GM11168 (cell line): Measurements from ENCODE around the gene OR12D2.
"Not testable (repeated sequence)": the region's sequence is repeated elsewhere in the genome, so short reads cannot be mapped to it uniquely, and the experiment has no call there.

ENCODE experiments used
- in situ Hi-C: fragments of 300-500 bp; cut with MboI; formaldehyde crosslinking; loops from one replicate; pipeline ENCODE4 v1.12.0; 2022; ENCODE audit warnings: low sequenced_read_pairs; ENCODE audit not compliant: unreplicated experiment

The OR12D2 gene

GRCh38 chr6:29395331-29395730 is at the start of gene OR12D2:
TSS of gene OR12D2 (plus strand) at chr6:29395631. CDS start at chr6:29396700, 1,069 bp downstream.
- in situ Hi-C loops, result no loop called here

- in situ Hi-C loops, result not testable (repeated sequence)
These were observed 46.1 kb upstream of the OR12D2 start for GRCh38 chr6:29349348-29349747.

GRCh38 chr6:29354980-29355379 is 40.5 kb upstream of the OR12D2 start:
- in situ Hi-C loops, result no loop called here

- in situ Hi-C loops, result no loop called here
These were observed 39.8 kb upstream of the OR12D2 start for GRCh38 chr6:29355603-29356002.

- in situ Hi-C loops, result no loop called here
These were observed 26.7 kb upstream of the OR12D2 start, which contains the start of gene OR5V1 for GRCh38 chr6:29368765-29369164. TSS of gene OR5V1 (minus strand) at chr6:29368865. CDS start at chr6:29356195, 12,670 bp downstream.

GRCh38 chr6:29375191-29375590 is 20.2 kb upstream of the OR12D2 start, which contains the start of gene OR12D3:
TSS of gene OR12D3 (minus strand) at chr6:29375291. CDS start at chr6:29375287, 4 bp downstream.
- in situ Hi-C loops, result no loop called here

- in situ Hi-C loops, result no loop called here
These were observed 19.4 kb upstream of the OR12D2 start for GRCh38 chr6:29376003-29376402.

GRCh38 chr6:29388533-29388932 is 6.9 kb upstream of the OR12D2 start:
- in situ Hi-C loops, result no loop called here

GRCh38 chr6:29399525-29399924 is 4.1 kb downstream of the OR12D2 start:
- in situ Hi-C loops, result no loop called here

- in situ Hi-C loops, result no loop called here
These were observed 8.4 kb downstream of the OR12D2 start for GRCh38 chr6:29403801-29404200.

- in situ Hi-C loops, result no loop called here
These were observed 19.2 kb downstream of the OR12D2 start, which contains the start of gene OR12D1 for GRCh38 chr6:29414588-29414987. TSS of gene OR12D1 (plus strand) at chr6:29414928.

- in situ Hi-C loops, result no loop called here
These were observed 24.1 kb downstream of the OR12D2 start for GRCh38 chr6:29419516-29419915.

GRCh38 chr6:29424168-29424567 is 28.7 kb downstream of the OR12D2 start:
- in situ Hi-C loops, result no loop called here

GRCh38 chr6:29424575-29424974 is 29.1 kb downstream of the OR12D2 start:
- in situ Hi-C loops, result no loop called here

GRCh38 chr6:29425075-29425474 is 29.6 kb downstream of the OR12D2 start:
- in situ Hi-C loops, result no loop called here

- in situ Hi-C loops, result no loop called here
These were observed 31.2 kb downstream of the OR12D2 start for GRCh38 chr6:29426654-29427053.

- in situ Hi-C loops, result not testable (repeated sequence)
These were observed 41.3 kb downstream of the OR12D2 start for GRCh38 chr6:29436730-29437129.

- in situ Hi-C loops, result no loop called here
These were observed 43.6 kb downstream of the OR12D2 start, which contains the start of gene OR10C1 for GRCh38 chr6:29439006-29439405. TSS of gene OR10C1 (plus strand) at chr6:29439306. CDS start at chr6:29440016, 710 bp downstream.

- in situ Hi-C loops, result no loop called here
These were observed 47.3 kb downstream of the OR12D2 start for GRCh38 chr6:29442719-29443118.

GRCh38 chr6:29444031-29444430 is 48.6 kb downstream of the OR12D2 start:
- in situ Hi-C loops, result not testable (repeated sequence)
